Caco-2 (cell line): ENCODE measurements around the gene FAN1. TPM values are rescaled to one million over a fixed set of nuclear protein-coding genes. Genes with fewer than 3 reads are reported as not detected.

ENCODE experiments used
- BruUV-seq: library from RNA; stranded (reverse); fragments of 400-500 nt; replicated peaks from 2 replicates; lab custom pipeline; 2021; lab: Mats Ljungman, UMichigan
- CTCF ChIA-PET: fragments of 300-600 bp; sonication (Branson Sonifier 250); formaldehyde crosslinking; loops from one replicate; lab custom pipeline; 2022; ENCODE audit warnings: antibody characterized with exemption; lab: Charles Lee
- POLR2A ChIA-PET: fragments of 300-600 bp; sonication (Branson Sonifier 250); formaldehyde crosslinking; loops from one replicate; lab custom pipeline; 2022; ENCODE audit warnings: antibody characterized with exemption; lab: Charles Lee
- DNase-seq, 2 experiments: peaks; one replicate each; pipeline versions ENCODE4 v3.0.0 to v3.0.0-alpha.2; 2020 to 2022
- H3K27me3 ChIP-seq: replicated peaks from 2 replicates; pipeline ENCODE4 v1.6.0; 2011; ENCODE audit warnings: low read length; ENCODE audit not compliant: control insufficient read depth, insufficient read depth
- H3K36me3 ChIP-seq: 2 replicates; pipeline ENCODE4 v1.5.1; 2011; ENCODE audit warnings: low read length; ENCODE audit not compliant: control insufficient read depth, insufficient read depth
- H3K4me1 ChIP-seq: fragments of 250-450 bp; sonication (Bioruptor Pico); 2 replicates; pipeline ENCODE4 v1.5.1; 2020; ENCODE audit warnings: mild to moderate bottlenecking
- H3K4me3 ChIP-seq: 2 replicates; pipeline ENCODE4 v1.5.1; 2011; ENCODE audit warnings: low read depth, mild to moderate bottlenecking, control low read depth, low read length
- H3K9me3 ChIP-seq: fragments of 250-450 bp; sonication (Bioruptor Pico); 2 replicates; pipeline ENCODE4 v1.5.1; 2020; ENCODE audit warnings: mild to moderate bottlenecking, moderate library complexity
- H3K27ac Mint-ChIP-seq: one replicate; pipeline ENCODE4 v1.8.0; 2022; ENCODE audit warnings: mixed read lengths; ENCODE audit not compliant: unreplicated experiment
- H3K27me3 Mint-ChIP-seq: one replicate; pipeline ENCODE4 v1.8.0; 2022; ENCODE audit warnings: mixed read lengths; ENCODE audit not compliant: insufficient read depth, unreplicated experiment
- H3K36me3 Mint-ChIP-seq: one replicate; pipeline ENCODE4 v1.8.0; 2022; ENCODE audit warnings: mild to moderate bottlenecking, mixed read lengths; ENCODE audit not compliant: insufficient read depth, unreplicated experiment
- H3K4me1 Mint-ChIP-seq: one replicate; pipeline ENCODE4 v1.8.0; 2022; ENCODE audit warnings: low read depth, mixed read lengths; ENCODE audit not compliant: unreplicated experiment
- H3K4me3 Mint-ChIP-seq: one replicate; pipeline ENCODE4 v1.8.0; 2022; ENCODE audit warnings: mild to moderate bottlenecking, moderate library complexity, mixed read lengths; ENCODE audit not compliant: unreplicated experiment
- H3K9me3 Mint-ChIP-seq: one replicate; pipeline ENCODE4 v1.8.0; 2022; ENCODE audit warnings: mixed read lengths; ENCODE audit not compliant: unreplicated experiment
- CTCF ChIP-seq, 2 experiments: fragments of 200-600 bp in 1 of 2; IDR thresholded peaks; 1 replicate in 1 of 2; 2 replicates in 1 of 2; pipeline versions ENCODE4 v1.5.1 to v1.8.0; 2011 to 2022; ENCODE audit warnings: antibody characterized with exemption in 1 of 2, control low read depth in 1 of 2, inconsistent platforms in 1 of 2, low read depth in 1 of 2, low read length in 1 of 2, mild to moderate bottlenecking in 1 of 2, moderate library complexity in 1 of 2; ENCODE audit not compliant: insufficient read depth in 1 of 2, severe bottlenecking in 1 of 2, unreplicated experiment in 1 of 2
- intact Hi-C: fragments of 100-400 bp; cut with micrococcal nuclease; formaldehyde crosslinking; loops from one replicate; pipeline ENCODE4 v1.10.0; 2022; ENCODE audit not compliant: unreplicated experiment
- total RNA-seq: library from RNA; stranded (reverse); gene quantifications from 2 replicates; pipeline ENCODE4 v1.2.3, GENCODE V29; 2022

The FAN1 gene
- total RNA-seq, 1 experiment from 2014 or later: 26.6 TPM

GRCh38 chr15:30985081-30985531 lies 81.4 kb downstream of the FAN1 start:
- intact Hi-C loops: no loop called here
- CTCF ChIA-PET: interaction anchor here (2.6 kb wide), 1 partner anchor 144 kb away, joined by 9 read pairs; no protein-coding TSS in a partner anchor
- no peaks in the 10 kb centered on the region; the same call in none of the 2 replicates for H3K36me3 ChIP-seq
- BruUV-seq: no TSS peak
- no peaks in the 10 kb centered on the region for H3K27me3 ChIP-seq
- Mint-ChIP-seq H3K4me3 (no peak overlapping the region), H3K4me1 (peaks cover 7% of the 10 kb centered on the region), H3K27me3 (no peaks in the 10 kb centered on the region), H3K36me3 (peaks cover 62% of the 10 kb centered on the region), H3K9me3 (no peaks in the 10 kb centered on the region), H3K27ac (peak overlapping the region; percentile 13)
- no peaks in the 10 kb centered on the region for H3K9me3 ChIP-seq
- no peak overlapping the region for H3K4me3 ChIP-seq
- no peak for TF ChIP-seq CTCF (IDR thresholded peaks at IDR 0.05; ENCODE audit: insufficient read depth in 1 of 2, low read depth in 1 of 2, low read length in 1 of 2, severe bottlenecking in 1 of 2, unreplicated experiment in 1 of 2)
- POLR2A ChIA-PET: no interaction called here
- peaks cover 17% of the 10 kb centered on the region for H3K4me1 ChIP-seq
- no peak for DNase-seq

GRCh38 chr15:30990036-30990435 lies 86.3 kb downstream of the FAN1 start:
- CTCF ChIA-PET: interaction anchor here (3.1 kb wide), 1 partner anchor 139 kb away, joined by 21 read pairs; no protein-coding TSS in a partner anchor
- peaks cover 2% of the 10 kb centered on the region for H3K9me3 Mint-ChIP-seq
- POLR2A ChIA-PET: interaction anchor here (3.0 kb wide), 1 partner anchor 34 kb away, joined by 39 read pairs; no protein-coding TSS in a partner anchor
- no peaks in the 10 kb centered on the region for H3K27me3 ChIP-seq
- peak overlapping the region; percentile 90 for H3K27ac Mint-ChIP-seq
- no peaks in the 10 kb centered on the region for H3K27me3 Mint-ChIP-seq
- peak in 1 of 2 experiments; percentile 15 for DNase-seq
- intact Hi-C loops: loop anchor here (5.0 kb wide), 1 partner anchor 88 kb away; the partner anchor contains the start of gene FAN1
- H3K36me3 Mint-ChIP-seq: peaks cover 37% of the 10 kb centered on the region
- peak overlapping the region; percentile 86 for H3K4me3 Mint-ChIP-seq
- TSS peak; percentile 51 for BruUV-seq
- peaks cover 14% of the 10 kb centered on the region for H3K4me1 Mint-ChIP-seq
- H3K4me1 ChIP-seq: peaks cover 20% of the 10 kb centered on the region
- TF ChIP-seq CTCF (IDR thresholded peaks at IDR 0.05; ENCODE audit: insufficient read depth in 1 of 2, low read depth in 1 of 2, low read length in 1 of 2, severe bottlenecking in 1 of 2, unreplicated experiment in 1 of 2): no peak
- no peaks in the 10 kb centered on the region for H3K9me3 ChIP-seq
- no peaks in the 10 kb centered on the region; the same call in none of the 2 replicates for H3K36me3 ChIP-seq
- peak overlapping the region; percentile 97 for H3K4me3 ChIP-seq

- Mint-ChIP-seq H3K27me3 (no peaks in the 10 kb centered on the region), H3K36me3 (peaks cover 31% of the 10 kb centered on the region), H3K9me3 (peaks cover 8% of the 10 kb centered on the region), H3K4me1 (peaks cover 14% of the 10 kb centered on the region), H3K27ac (peak overlapping the region; percentile 90), H3K4me3 (peak overlapping the region; percentile 86)
- no TSS peak for BruUV-seq
- H3K27me3 ChIP-seq: no peaks in the 10 kb centered on the region
- ChIA-PET CTCF (interaction anchor here (1.6 to 3.1 kb wide), 3 partner anchors 34 to 139 kb away, joined by 6 to 21 read pairs (median 7); no protein-coding TSS in a partner anchor), POLR2A (interaction anchor here (0.5 to 3.0 kb wide), 4 partner anchors 23 to 102 kb away, joined by 3 to 39 read pairs (median 12); no protein-coding TSS in a partner anchor)
- no peak for TF ChIP-seq CTCF (IDR thresholded peaks at IDR 0.05; ENCODE audit: insufficient read depth in 1 of 2, low read depth in 1 of 2, low read length in 1 of 2, severe bottlenecking in 1 of 2, unreplicated experiment in 1 of 2)
- no peak for DNase-seq
- no peaks in the 10 kb centered on the region; the same call in 1 of the 2 replicates for H3K36me3 ChIP-seq
- intact Hi-C loops: loop anchor here (1.0 to 5.0 kb wide), 5 partner anchors 24 to 139 kb away; partner anchors contain the start of gene FAN1
- no peaks in the 10 kb centered on the region for H3K9me3 ChIP-seq
- H3K4me1 ChIP-seq: peaks cover 20% of the 10 kb centered on the region
- peak overlapping the region; percentile 97 for H3K4me3 ChIP-seq
Observed at GRCh38 chr15:30990446-30991254, 86.9 kb downstream of the FAN1 start.
